Measurements from ENCODE around the gene MYO1B.

Gene MYO1B

DNA sequence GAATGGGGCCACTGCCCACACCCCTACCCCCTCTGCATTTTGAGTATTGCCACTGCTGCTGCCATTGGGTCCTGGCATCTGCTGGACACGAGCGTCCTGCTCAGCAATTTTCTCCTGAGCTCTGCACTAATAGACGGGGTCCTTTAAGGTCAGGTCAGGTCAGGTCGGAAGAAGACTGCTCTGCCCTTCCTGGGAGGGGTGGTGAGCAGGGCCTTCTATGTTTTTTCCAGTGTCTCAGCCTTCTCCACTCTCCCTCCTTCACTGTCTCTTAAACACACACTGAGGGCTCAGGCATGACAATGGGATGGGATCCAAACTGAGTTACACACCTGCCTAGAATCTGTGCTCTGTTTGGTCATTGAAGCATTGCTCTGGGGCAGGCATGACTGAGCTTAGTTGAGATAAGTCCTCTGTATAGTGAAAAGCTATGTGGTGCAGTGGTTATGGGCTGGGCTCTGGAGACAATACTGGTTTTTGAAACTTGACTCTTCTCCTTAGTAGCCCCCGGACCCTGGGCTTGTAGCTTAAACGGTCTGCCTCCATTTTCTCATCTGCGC is 10.6 kb downstream of the MYO1B start:
- no peak for DNase-seq (ENCODE audit: low spot score)
- no peak for TF ChIP-seq CTCF (IDR thresholded peaks at IDR 0.05; ENCODE audit: extremely low read depth, missing control alignments)

DNA sequence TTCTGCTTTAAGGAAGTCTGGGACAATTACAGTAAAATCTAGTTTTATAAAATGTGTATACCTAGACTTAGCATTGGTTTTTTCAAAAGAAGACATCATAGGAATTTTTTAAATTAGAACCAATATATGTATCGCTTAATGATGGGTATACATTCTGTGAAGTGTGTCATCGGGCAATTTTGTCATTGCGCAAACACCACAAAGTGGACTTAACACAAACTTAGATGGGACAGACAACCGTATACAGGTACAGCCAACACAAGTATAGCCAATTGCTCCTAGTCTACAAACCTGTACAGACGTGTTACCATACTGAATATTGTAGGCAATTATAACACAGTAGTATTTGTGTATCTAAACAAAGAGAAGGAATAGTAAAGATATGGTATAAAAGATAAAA is 12.7 kb downstream of the MYO1B start:
- DNase-seq (ENCODE audit: low spot score): no peak
- no peak for TF ChIP-seq CTCF (IDR thresholded peaks at IDR 0.05; ENCODE audit: extremely low read depth, missing control alignments)

GRCh38 chr2:191258996-191259395 is 13.8 kb downstream of the MYO1B start:
- no peak for TF ChIP-seq CTCF (IDR thresholded peaks at IDR 0.05; ENCODE audit: extremely low read depth, missing control alignments)
- no peak for DNase-seq (ENCODE audit: low spot score)

- DNase-seq (ENCODE audit: low spot score): no peak
- no peak for TF ChIP-seq CTCF (IDR thresholded peaks at IDR 0.05; ENCODE audit: extremely low read depth, missing control alignments)
These were observed 17.2 kb downstream of the MYO1B start for GRCh38 chr2:191262436-191262835.

- TF ChIP-seq CTCF (IDR thresholded peaks at IDR 0.05; ENCODE audit: extremely low read depth, missing control alignments): no peak
- DNase-seq (ENCODE audit: low spot score): no peak
These were observed 17.8 kb downstream of the MYO1B start for GRCh38 chr2:191263050-191263449.

DNA sequence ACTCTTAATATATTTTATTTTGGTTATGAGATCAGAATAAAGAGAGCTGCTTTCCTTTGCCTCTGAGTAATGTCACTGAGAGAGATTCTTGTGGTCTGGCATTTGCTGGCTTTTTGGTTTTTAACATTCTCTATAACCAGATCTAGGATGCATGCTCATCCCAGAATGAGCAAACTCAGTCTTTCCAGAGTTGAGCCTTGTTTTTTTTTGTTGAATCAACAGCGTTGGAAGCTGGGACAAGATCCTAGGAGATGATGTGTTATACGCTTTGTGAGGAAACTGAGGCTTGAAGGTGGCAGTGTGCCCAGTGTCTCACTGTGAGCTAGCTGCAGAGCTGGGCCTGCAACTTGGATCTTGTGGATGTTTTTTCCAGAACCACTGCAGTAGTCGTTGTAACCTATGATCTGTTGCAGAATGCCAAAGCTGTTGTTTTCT is 19.5 kb downstream of the MYO1B start:
- DNase-seq (ENCODE audit: low spot score): no peak
- TF ChIP-seq CTCF (IDR thresholded peaks at IDR 0.05; ENCODE audit: extremely low read depth, missing control alignments): no peak

DNA sequence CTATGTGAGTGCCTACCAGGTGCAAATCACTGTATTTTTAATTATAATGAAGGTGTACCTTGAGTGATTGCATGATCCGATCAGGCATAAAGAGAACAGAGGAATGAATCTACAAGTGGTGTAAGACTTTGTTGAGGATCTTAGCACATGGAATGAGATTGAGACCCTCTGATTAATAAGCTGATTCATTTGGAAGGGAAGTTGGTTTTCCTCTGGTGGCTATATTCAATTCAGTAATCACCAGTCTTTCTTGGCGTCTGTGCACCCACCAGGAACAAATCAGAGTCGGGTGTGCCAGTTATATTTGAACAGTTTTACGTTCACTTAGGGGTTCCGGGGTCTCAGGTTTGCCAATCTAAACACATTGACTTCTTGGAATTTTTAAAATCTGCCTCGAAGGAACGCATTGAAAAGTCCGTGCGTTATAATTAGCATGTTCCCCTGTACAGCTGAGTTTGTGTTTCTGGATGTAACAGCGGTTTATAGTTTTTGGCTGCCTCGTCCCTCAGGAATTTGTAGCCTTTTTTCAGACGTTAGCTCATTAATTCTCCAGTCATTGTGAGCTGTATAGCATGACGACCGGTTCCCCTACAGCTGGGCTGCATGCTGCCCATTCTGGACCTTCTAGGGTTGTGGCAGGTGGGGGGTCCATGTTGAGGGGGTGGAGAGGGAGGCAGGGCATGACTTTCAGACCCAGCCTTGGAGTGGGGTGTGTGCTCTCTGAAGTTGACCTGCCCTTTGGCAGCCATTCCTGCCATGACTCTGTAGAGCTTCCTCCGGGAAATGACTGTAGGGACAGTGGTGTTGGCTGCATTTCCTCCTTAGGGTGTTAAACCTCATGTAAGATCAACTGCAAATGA is 20.3 kb downstream of the MYO1B start:
- no peak for DNase-seq (ENCODE audit: low spot score)
- TF ChIP-seq CTCF (IDR thresholded peaks at IDR 0.05; ENCODE audit: extremely low read depth, missing control alignments): no peak
